ENCODE data around the gene CNOT6L. TPM values are rescaled to one million over a fixed set of nuclear protein-coding genes. Genes with fewer than 3 reads are reported as not detected.

Gene CNOT6L
- total and polyA plus RNA-seq, 8 donors: 2.2 to 38.7 (median 24.8) TPM

DNA sequence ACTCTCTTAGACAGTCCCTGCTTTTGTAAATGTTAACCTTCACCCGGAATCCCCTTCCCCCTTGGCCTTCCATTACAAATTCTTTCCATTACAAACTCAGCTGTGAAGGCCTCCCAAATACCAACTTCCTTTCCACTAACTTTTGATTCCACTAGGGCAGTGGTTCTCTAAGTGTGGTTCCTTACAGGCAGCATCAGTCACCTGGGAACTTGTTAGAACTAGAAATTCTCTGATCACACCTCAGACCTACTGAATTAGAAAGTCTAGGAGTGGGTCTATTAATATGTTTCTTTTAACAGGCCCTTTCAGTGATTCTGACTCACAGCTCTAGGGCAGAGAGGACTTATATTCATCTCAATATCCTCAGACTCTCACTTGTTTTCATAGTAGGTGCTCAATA is 24.5 kb upstream of the CNOT6L start:
- no peak for ATAC-seq
- Histone ChIP-seq H3K36me3 (no peaks in the 10 kb centered on the region), H3K9me3 (no peaks in the 10 kb centered on the region), H3K4me3 (no peak overlapping the region), H3K27me3 (no peaks in the 10 kb centered on the region), H3K27ac (no peak overlapping the region), H3K4me1 (no peaks in the 10 kb centered on the region)
- DNase-seq: no peak
- TF ChIP-seq, protein P1, sequence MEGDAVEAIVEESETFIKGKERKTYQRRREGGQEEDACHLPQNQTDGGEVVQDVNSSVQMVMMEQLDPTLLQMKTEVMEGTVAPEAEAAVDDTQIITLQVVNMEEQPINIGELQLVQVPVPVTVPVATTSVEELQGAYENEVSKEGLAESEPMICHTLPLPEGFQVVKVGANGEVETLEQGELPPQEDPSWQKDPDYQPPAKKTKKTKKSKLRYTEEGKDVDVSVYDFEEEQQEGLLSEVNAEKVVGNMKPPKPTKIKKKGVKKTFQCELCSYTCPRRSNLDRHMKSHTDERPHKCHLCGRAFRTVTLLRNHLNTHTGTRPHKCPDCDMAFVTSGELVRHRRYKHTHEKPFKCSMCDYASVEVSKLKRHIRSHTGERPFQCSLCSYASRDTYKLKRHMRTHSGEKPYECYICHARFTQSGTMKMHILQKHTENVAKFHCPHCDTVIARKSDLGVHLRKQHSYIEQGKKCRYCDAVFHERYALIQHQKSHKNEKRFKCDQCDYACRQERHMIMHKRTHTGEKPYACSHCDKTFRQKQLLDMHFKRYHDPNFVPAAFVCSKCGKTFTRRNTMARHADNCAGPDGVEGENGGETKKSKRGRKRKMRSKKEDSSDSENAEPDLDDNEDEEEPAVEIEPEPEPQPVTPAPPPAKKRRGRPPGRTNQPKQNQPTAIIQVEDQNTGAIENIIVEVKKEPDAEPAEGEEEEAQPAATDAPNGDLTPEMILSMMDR (IDR thresholded peaks at IDR 0.05): no peak
- FAIRE-seq: no peak
- 46 to 56% methylated on average over 1 of the region's 1 CpG for WGBS, 2 donors
- intact Hi-C loops (cut with DNase I): no loop called here

DNA sequence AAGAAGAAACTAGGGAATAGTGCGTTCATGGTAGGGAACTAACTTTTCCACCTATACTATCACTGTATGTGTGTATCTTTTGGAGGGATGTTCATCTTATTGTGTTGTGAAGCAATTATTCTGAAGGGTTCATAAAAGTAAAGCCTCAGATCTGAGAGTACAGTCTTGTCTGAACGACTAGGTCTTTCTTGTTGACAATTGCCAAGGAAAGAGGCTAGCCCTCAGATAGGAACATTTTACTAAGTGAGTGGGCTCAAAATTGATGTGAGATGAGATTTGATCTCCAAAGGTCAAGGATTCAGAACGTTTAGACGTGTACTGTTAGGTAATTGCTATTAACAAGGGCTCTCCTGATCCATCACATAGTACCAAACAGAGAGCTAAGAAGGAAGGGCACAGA is 15.2 kb upstream of the CNOT6L start:
- DNase-seq: no peak
- ATAC-seq: no peak
- no peak for FAIRE-seq
- no peaks in the 10 kb centered on the region for H3K4me1 ChIP-seq
- H3K4me3 ChIP-seq: no peak overlapping the region
- H3K27me3 ChIP-seq: no peaks in the 10 kb centered on the region
- no peaks in the 10 kb centered on the region for H3K9me3 ChIP-seq
- no peak overlapping the region for H3K27ac ChIP-seq
- no peaks in the 10 kb centered on the region for H3K36me3 ChIP-seq
- WGBS, 2 donors: 29 to 37% methylated on average over 4 of the region's 4 CpGs
- intact Hi-C loops (cut with DNase I): no loop called here
- TF ChIP-seq, protein P1 (IDR thresholded peaks at IDR 0.05): no peak

DNA sequence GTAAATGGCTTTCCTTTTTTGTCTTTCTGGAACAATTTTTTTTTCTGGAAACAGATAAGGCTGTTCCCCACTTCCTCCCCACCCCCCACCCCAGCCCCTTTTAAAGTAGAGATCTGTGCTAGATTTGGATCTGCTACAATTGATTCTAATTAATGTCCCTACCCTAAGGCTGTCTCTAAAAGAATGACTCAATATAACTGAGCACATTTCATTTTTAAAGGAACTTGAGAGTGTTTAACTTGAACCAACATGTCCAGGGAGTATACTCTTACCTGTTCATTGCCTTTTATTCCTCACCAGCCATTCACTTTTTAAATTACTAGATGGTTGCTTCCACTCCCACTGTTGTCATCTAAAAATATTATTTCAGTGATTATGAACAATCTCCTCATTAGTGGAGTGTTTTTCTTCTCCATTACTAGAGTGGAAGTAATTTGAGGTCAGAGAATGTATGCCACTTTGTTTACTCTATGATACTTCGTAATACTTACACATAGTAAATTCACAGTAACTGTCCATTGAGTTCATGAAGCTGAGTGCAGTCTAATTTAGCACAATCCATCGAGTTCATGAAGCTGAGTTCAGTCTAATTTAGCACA is 14.1 kb upstream of the CNOT6L start:
- ATAC-seq (no peak), FAIRE-seq (no peak), DNase-seq (no peak)
- intact Hi-C loops (cut with DNase I): no loop called here
- WGBS, 2 donors: 58 to 74% methylated on average over 2 of the region's 2 CpGs
- no peak overlapping the region for H3K4me3 ChIP-seq
- no peaks in the 10 kb centered on the region for H3K4me1 ChIP-seq
- no peaks in the 10 kb centered on the region for H3K36me3 ChIP-seq
- TF ChIP-seq, protein P1 (IDR thresholded peaks at IDR 0.05): no peak
- no peaks in the 10 kb centered on the region for H3K27me3 ChIP-seq
- H3K27ac ChIP-seq: no peak overlapping the region
- H3K9me3 ChIP-seq: no peaks in the 10 kb centered on the region

DNA sequence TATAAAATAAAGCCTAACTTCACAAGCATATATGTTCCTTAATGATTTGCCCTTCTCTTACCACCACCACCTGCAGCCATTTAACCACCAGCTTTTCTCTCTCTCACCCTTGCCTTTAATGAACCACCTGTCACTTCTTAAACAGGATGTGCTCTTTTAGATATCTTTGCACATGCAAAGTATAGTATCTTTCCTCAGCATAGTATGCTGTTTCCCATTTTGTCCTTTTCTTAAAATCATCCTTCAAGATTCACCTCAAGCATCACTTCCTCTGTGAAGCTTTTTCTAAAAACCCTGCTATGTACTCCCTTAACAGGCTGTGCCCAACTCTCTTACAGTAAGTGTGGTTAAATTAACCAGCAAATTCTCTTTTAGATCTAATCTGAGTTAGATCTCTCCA is 8.2 kb upstream of the CNOT6L start:
- no peak overlapping the region for H3K4me3 ChIP-seq
- H3K27me3 ChIP-seq: no peaks in the 10 kb centered on the region
- intact Hi-C loops (cut with DNase I): no loop called here
- H3K36me3 ChIP-seq: no peaks in the 10 kb centered on the region
- FAIRE-seq (no peak), ATAC-seq (no peak), DNase-seq (no peak)
- H3K9me3 ChIP-seq: no peaks in the 10 kb centered on the region
- H3K27ac ChIP-seq: no peak overlapping the region
- no peaks in the 10 kb centered on the region for H3K4me1 ChIP-seq
- TF ChIP-seq, protein P1 (IDR thresholded peaks at IDR 0.05): no peak

DNA sequence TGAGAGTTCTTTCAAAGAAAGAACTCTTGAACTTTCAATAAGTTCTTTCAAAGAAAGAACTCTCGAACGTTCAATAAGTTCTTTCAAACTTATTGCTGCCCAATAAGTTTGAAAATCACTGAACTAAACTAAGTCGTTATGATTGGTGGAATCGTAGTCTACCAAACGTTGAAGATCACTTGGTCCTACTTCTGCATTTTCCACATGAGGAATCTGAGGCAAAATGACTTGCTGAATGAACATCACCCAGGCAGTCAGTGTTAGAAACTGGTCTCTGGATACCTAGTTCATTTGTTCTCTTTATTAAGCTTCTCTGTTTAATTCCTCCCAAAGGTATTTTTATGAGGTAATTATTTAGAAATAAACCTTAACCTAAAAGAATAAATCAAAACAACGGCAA is 7.1 kb upstream of the CNOT6L start:
- 73 to 76% methylated on average over 6 of the region's 6 CpGs for WGBS, 2 donors
- H3K27me3 ChIP-seq: no peaks in the 10 kb centered on the region
- no peaks in the 10 kb centered on the region for H3K36me3 ChIP-seq
- intact Hi-C loops (cut with DNase I): no loop called here
- FAIRE-seq (no peak), DNase-seq (no peak), ATAC-seq (no peak)
- H3K4me1 ChIP-seq: peaks cover 0 to 6% (median 4%) of the 10 kb centered on the region in 3 donors
- TF ChIP-seq, protein P1 (IDR thresholded peaks at IDR 0.05): no peak
- H3K27ac ChIP-seq: no peak overlapping the region
- H3K4me3 ChIP-seq: no peak overlapping the region
- H3K9me3 ChIP-seq: no peaks in the 10 kb centered on the region
